HCT116 (cell line): ENCODE results near the gene DLX3. TPM values are rescaled to one million over a fixed set of nuclear protein-coding genes. Genes with fewer than 3 reads are reported as not detected.

Source experiments
- ATAC-seq: fragments of 200-7000 bp; cut with Tn5 transposase; 2 replicates; pipeline ENCODE4 v1.9.1; 2020; ENCODE audit warnings: mild to moderate bottlenecking, moderate library complexity
- BruUV-seq: library from RNA; stranded (reverse); fragments of 400-500 nt; replicated peaks from 2 replicates; lab custom pipeline; 2021; lab: Mats Ljungman, UMichigan
- CTCF ChIA-PET: fragments of 300-600 bp; sonication (Branson Sonifier 250); formaldehyde crosslinking; loops from one replicate; lab custom pipeline; 2021; ENCODE audit warnings: antibody characterized with exemption; lab: Charles Lee
- POLR2A ChIA-PET: fragments of 300-600, 350-600 bp; sonication (Branson Sonifier 250); formaldehyde crosslinking; loops from one replicate; lab custom pipeline; 2021; ENCODE audit warnings: antibody characterized with exemption; lab: Charles Lee
- RAD21 ChIA-PET, 2 experiments: fragments of 300-600 bp; sonication (Branson Sonifier 250); formaldehyde crosslinking; loops; one replicate each; lab custom pipeline; 2023; ENCODE audit warnings: low total read pairs in 2 of 2; ENCODE audit not compliant: uncharacterized antibody in 2 of 2, unreplicated experiment in 2 of 2, low non-redundant PET in 1 of 2; lab: Charles Lee
- DNase-seq: peaks from one replicate; pipeline ENCODE4 v3.0.0-alpha.2; 2010; ENCODE audit warnings: low read depth, low spot score
- H2AFZ ChIP-seq: fragments of 200-600 bp; shearing (Covaris generic), sonication (generic); 2 replicates; pipeline ENCODE4 v1.6.1; 2017; ENCODE audit warnings: low read depth, mixed run types, mixed read lengths, antibody characterized with exemption, low read length; ENCODE audit not compliant: poor library complexity, severe bottlenecking
- H3K27ac ChIP-seq: 2 replicates; pipeline ENCODE4 v1.5.1; 2012; ENCODE audit warnings: low read depth, low read length
- H3K27me3 ChIP-seq: fragments of 200-600 bp; sonication (generic); 2 replicates; pipeline ENCODE4 v1.6.1; 2016; ENCODE audit warnings: mixed run types, low read length, mixed read lengths; ENCODE audit not compliant: insufficient read depth
- H3K36me3 ChIP-seq, 2 experiments: fragments of 200-500 bp in 1 of 2; fragments of 200-600 bp in 1 of 2; sonication (Bioruptor generic) in 1 of 2; sonication (generic) in 1 of 2; 2 replicates each; pipeline versions ENCODE4 v1.5.1 to v1.6.1; 2014 to 2016; ENCODE audit warnings: low read length in 2 of 2, inconsistent platforms in 1 of 2, mixed read lengths in 1 of 2, mixed run types in 1 of 2; ENCODE audit not compliant: insufficient read depth in 2 of 2, control insufficient read depth in 1 of 2
- H3K4me1 ChIP-seq, 2 experiments: fragments of 200-600 bp in 1 of 2; sonication (generic) in 1 of 2; 2 replicates each; pipeline versions ENCODE4 v1.5.1 to v1.6.1; 2012 to 2017; ENCODE audit warnings: low read length in 2 of 2, inconsistent platforms in 1 of 2, mild to moderate bottlenecking in 1 of 2, mixed read lengths in 1 of 2, mixed run types in 1 of 2, moderate library complexity in 1 of 2; ENCODE audit not compliant: insufficient read depth in 2 of 2, control insufficient read depth in 1 of 2
- H3K4me2 ChIP-seq: fragments of 200-600 bp; sonication (generic); 2 replicates; pipeline ENCODE4 v1.6.1; 2017; ENCODE audit warnings: mixed run types, low read length, mixed read lengths
- H3K4me3 ChIP-seq, 2 experiments: fragments of 200-600 bp in 1 of 2; sonication (generic) in 1 of 2; replicated peaks in 1 of 2; 2 replicates each; pipeline ENCODE4 v1.5.1; 2011 to 2016; ENCODE audit warnings: low read length in 2 of 2, control low read depth in 1 of 2, low read depth in 1 of 2, mild to moderate bottlenecking in 1 of 2, mixed read lengths in 1 of 2, mixed run types in 1 of 2
- H3K79me2 ChIP-seq: fragments of 200-600 bp; sonication (generic); 2 replicates; pipeline ENCODE4 v1.6.1; 2017; ENCODE audit warnings: mild to moderate bottlenecking, mixed run types, low read length, moderate library complexity, mixed read lengths; ENCODE audit not compliant: insufficient read depth
- H3K9ac ChIP-seq: fragments of 200-600 bp; sonication (generic); 2 replicates; pipeline ENCODE4 v1.6.1; 2016; ENCODE audit warnings: low read length, mixed read lengths
- H3K9me2 ChIP-seq: fragments of 200-600 bp; sonication (generic), shearing (Covaris generic); 2 replicates; pipeline ENCODE4 v1.6.1; 2017; ENCODE audit warnings: mixed run types, mild to moderate bottlenecking, moderate library complexity; ENCODE audit not compliant: insufficient read depth
- H3K9me3 ChIP-seq, 2 experiments: fragments of 200-500 bp in 1 of 2; fragments of 200-600 bp in 1 of 2; sonication (Bioruptor generic) in 1 of 2; sonication (generic) in 1 of 2; 2 replicates each; pipeline ENCODE4 v1.6.1; 2014 to 2017; ENCODE audit warnings: low read length in 2 of 2, mixed read lengths in 2 of 2, inconsistent platforms in 1 of 2, low read depth in 1 of 2, mild to moderate bottlenecking in 1 of 2, mixed run types in 1 of 2, moderate library complexity in 1 of 2; ENCODE audit not compliant: control insufficient read depth in 1 of 2, insufficient read depth in 1 of 2
- H4K20me1 ChIP-seq: fragments of 200-600 bp; sonication (generic), shearing (Covaris generic); 2 replicates; pipeline ENCODE4 v1.6.1; 2017; ENCODE audit warnings: mixed run types, mild to moderate bottlenecking, moderate library complexity; ENCODE audit not compliant: insufficient read depth
- CBX3 ChIP-seq: IDR thresholded peaks from 2 replicates; pipeline ENCODE4 v1.6.1; 2012; ENCODE audit warnings: low read depth
- EGR1 ChIP-seq: IDR thresholded peaks from 2 replicates; pipeline ENCODE4 v1.6.1; 2012; ENCODE audit warnings: low read depth
- FOSL1 ChIP-seq: IDR thresholded peaks from 2 replicates; pipeline ENCODE4 v1.6.1; 2012; ENCODE audit warnings: low read depth
- POLR2A ChIP-seq: IDR thresholded peaks from 2 replicates; pipeline ENCODE4 v1.7.0; 2011; ENCODE audit warnings: borderline replicate concordance; ENCODE audit not compliant: insufficient read depth, insufficient read length; ENCODE audit errors: extremely low read depth
- POLR2AphosphoS5 ChIP-seq: IDR thresholded peaks from 2 replicates; pipeline ENCODE4 v1.6.1; 2011; ENCODE audit warnings: mild to moderate bottlenecking, low read depth, low read length, moderate library complexity
- SP1 ChIP-seq: IDR thresholded peaks from 2 replicates; pipeline ENCODE4 v1.6.1; 2012; ENCODE audit warnings: low read depth
- TCF7L2 ChIP-seq: IDR thresholded peaks from 2 replicates; pipeline ENCODE4 v1.7.0; 2011; ENCODE audit warnings: borderline replicate concordance, inconsistent platforms; ENCODE audit not compliant: insufficient read depth, insufficient read length; ENCODE audit errors: extremely low read depth
- YY1 ChIP-seq: IDR thresholded peaks from 2 replicates; pipeline ENCODE4 v1.6.1; 2011; ENCODE audit warnings: low read length, low read depth, moderate library complexity, mild to moderate bottlenecking; ENCODE audit not compliant: insufficient replicate concordance; ENCODE audit errors: extremely low read depth
- ZFX ChIP-seq: fragments of 450-650 bp; IDR thresholded peaks from 2 replicates; pipeline ENCODE4 v1.6.1; 2017
- intact Hi-C: fragments of 100-400 bp; cut with micrococcal nuclease; formaldehyde crosslinking; loops from 2 replicates; pipeline ENCODE4 v1.10.0; 2022
- total RNA-seq: library from RNA; stranded (reverse); gene quantifications from one replicate; pipeline ENCODE4 v1.2.1, GENCODE V29; 2021; ENCODE audit not compliant: unreplicated experiment
- TF ChIP-seq, protein P1 (sequence below): IDR thresholded peaks from 2 replicates; pipeline ENCODE4 v1.6.1; 2011; ENCODE audit warnings: mild to moderate bottlenecking, low read length, moderate library complexity; ENCODE audit not compliant: insufficient replicate concordance; ENCODE audit errors: extremely low read depth
- TF ChIP-seq, protein P2 (sequence below): IDR thresholded peaks from 2 replicates; pipeline ENCODE4 v1.6.1; 2012; ENCODE audit warnings: low read depth

The DLX3 gene
- total RNA-seq, 1 experiment from 2014 or later, result not detected

DNA sequence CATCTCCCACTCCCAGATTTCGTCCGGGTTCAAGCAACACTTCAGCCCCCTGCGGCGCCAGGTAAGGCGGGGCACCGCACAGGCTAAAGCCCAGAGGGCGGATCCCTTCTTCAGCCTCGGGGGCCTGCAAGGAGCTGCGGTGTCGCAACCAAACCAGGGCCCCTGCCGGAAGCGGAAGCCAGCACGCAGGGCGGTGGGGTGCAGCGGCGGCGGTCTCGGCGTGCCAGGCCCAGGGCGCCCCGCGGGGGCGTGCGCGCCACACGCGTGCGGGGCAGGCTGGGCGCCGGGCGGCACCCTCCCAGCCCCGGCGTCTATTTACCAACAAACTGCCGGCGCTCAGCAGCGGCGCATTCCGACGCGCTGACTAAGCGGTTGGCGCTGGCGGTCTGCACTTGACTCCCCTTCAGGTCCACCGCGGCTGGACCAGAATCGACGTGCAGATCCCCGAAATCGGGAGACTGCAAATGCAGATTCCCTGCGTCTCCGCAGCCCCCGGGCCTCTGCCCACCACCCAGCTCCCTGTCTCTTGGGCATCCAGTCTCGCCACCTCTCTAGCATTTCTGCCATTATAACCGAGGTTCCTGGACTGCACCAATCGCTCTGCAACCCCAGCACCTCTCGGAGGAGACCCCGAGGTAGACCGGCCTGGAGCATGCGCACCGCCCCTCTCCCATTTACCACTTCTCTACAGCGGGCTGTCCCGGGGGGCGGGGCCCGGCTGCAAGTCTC is 26.5 kb downstream of the DLX3 start:
- H4K20me1 ChIP-seq, result no peaks in the 10 kb centered on the region
- peaks cover 9 to 30% of the 10 kb centered on the region in 2 experiments; a peak in 3 of 4 replicates for H3K4me1 ChIP-seq
- H2AFZ ChIP-seq, result peak overlapping the region; percentile 65
- peak overlapping the region; percentile 66 for H3K9ac ChIP-seq
- POLR2A ChIA-PET, result interaction anchor here (0.7 kb wide), 1 partner anchor 41 kb away, joined by 3 read pairs; no protein-coding TSS in a partner anchor
- RAD21 ChIA-PET, result no interaction called here
- peak overlapping the region; percentile 59 to 70 for H3K4me3 ChIP-seq
- no peaks in the 10 kb centered on the region for H3K79me2 ChIP-seq
- peak; percentile 89 for ATAC-seq
- no peaks in the 10 kb centered on the region for H3K9me3 ChIP-seq
- peak overlapping the region; percentile 81 for H3K27ac ChIP-seq
- H3K9me2 ChIP-seq, result no peaks in the 10 kb centered on the region
- TF ChIP-seq POLR2AphosphoS5 (peak; percentile 55; the same call in 1 of the 2 replicates), POLR2A (peak; percentile 58), YY1 (peak; percentile 41), SP1 (no peak), TCF7L2 (peak; percentile 88), CBX3 (no peak), FOSL1 (no peak), ZFX (peak; percentile 69; the same call in 1 of the 2 replicates), EGR1 (no peak; the same call in 1 of the 2 replicates)
- TF ChIP-seq, protein P1, sequence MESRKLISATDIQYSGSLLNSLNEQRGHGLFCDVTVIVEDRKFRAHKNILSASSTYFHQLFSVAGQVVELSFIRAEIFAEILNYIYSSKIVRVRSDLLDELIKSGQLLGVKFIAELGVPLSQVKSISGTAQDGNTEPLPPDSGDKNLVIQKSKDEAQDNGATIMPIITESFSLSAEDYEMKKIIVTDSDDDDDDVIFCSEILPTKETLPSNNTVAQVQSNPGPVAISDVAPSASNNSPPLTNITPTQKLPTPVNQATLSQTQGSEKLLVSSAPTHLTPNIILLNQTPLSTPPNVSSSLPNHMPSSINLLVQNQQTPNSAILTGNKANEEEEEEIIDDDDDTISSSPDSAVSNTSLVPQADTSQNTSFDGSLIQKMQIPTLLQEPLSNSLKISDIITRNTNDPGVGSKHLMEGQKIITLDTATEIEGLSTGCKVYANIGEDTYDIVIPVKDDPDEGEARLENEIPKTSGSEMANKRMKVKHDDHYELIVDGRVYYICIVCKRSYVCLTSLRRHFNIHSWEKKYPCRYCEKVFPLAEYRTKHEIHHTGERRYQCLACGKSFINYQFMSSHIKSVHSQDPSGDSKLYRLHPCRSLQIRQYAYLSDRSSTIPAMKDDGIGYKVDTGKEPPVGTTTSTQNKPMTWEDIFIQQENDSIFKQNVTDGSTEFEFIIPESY, result peak; percentile 2
- TF ChIP-seq, protein P2, sequence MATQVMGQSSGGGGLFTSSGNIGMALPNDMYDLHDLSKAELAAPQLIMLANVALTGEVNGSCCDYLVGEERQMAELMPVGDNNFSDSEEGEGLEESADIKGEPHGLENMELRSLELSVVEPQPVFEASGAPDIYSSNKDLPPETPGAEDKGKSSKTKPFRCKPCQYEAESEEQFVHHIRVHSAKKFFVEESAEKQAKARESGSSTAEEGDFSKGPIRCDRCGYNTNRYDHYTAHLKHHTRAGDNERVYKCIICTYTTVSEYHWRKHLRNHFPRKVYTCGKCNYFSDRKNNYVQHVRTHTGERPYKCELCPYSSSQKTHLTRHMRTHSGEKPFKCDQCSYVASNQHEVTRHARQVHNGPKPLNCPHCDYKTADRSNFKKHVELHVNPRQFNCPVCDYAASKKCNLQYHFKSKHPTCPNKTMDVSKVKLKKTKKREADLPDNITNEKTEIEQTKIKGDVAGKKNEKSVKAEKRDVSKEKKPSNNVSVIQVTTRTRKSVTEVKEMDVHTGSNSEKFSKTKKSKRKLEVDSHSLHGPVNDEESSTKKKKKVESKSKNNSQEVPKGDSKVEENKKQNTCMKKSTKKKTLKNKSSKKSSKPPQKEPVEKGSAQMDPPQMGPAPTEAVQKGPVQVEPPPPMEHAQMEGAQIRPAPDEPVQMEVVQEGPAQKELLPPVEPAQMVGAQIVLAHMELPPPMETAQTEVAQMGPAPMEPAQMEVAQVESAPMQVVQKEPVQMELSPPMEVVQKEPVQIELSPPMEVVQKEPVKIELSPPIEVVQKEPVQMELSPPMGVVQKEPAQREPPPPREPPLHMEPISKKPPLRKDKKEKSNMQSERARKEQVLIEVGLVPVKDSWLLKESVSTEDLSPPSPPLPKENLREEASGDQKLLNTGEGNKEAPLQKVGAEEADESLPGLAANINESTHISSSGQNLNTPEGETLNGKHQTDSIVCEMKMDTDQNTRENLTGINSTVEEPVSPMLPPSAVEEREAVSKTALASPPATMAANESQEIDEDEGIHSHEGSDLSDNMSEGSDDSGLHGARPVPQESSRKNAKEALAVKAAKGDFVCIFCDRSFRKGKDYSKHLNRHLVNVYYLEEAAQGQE, result no peak
- no TSS peak for BruUV-seq
- CTCF ChIA-PET, result interaction anchor here (0.8 to 1.1 kb wide), 2 partner anchors 16 to 29 kb away, joined by 3 to 5 read pairs; no protein-coding TSS in a partner anchor
- H3K4me2 ChIP-seq, result peak overlapping the region; percentile 98
- no peaks in the 10 kb centered on the region for H3K36me3 ChIP-seq
- intact Hi-C loops, result no loop called here
- peak; percentile 75 for DNase-seq
- peaks cover 21% of the 10 kb centered on the region; the same call in 1 of the 2 replicates for H3K27me3 ChIP-seq
